Measurements from ENCODE around the gene SORL1.

Gene SORL1

GRCh38 chr11:121553389-121553788 is 101.3 kb downstream of the SORL1 start:
- DNase-seq (ENCODE audit: low read depth, low spot score) = no peak
- Histone ChIP-seq H3K27me3 (ENCODE audit: control insufficient read depth, insufficient read depth, low read length) (no peaks in the 10 kb centered on the region), H3K4me3 (ENCODE audit: low read length) (no peak overlapping the region), H3K27ac (ENCODE audit: low read length) (no peak overlapping the region), H3K36me3 (ENCODE audit: control insufficient read depth, insufficient read depth, low read length) (peaks cover 3% of the 10 kb centered on the region; the same call in 1 of the 2 replicates), H3K4me1 (ENCODE audit: control insufficient read depth, insufficient read depth, low read length) (no peaks in the 10 kb centered on the region), H3K9me3 (ENCODE audit: control insufficient read depth, insufficient read depth, low read length) (no peaks in the 10 kb centered on the region)
- no CpG with 5 or more reads among the region's 3 CpGs for WGBS (ENCODE audit: insufficient coverage, insufficient read length)

- H3K27me3 ChIP-seq (ENCODE audit: control insufficient read depth, insufficient read depth, low read length) = no peaks in the 10 kb centered on the region
Observed at GRCh38 chr11:121553806-121554205, 101.7 kb downstream of the SORL1 start.

GRCh38 chr11:121554552-121554951 is 102.4 kb downstream of the SORL1 start:
- no peak for DNase-seq (ENCODE audit: low read depth, low spot score)
- Histone ChIP-seq H3K4me3 (ENCODE audit: low read length) (no peak overlapping the region), H3K27me3 (ENCODE audit: control insufficient read depth, insufficient read depth, low read length) (no peaks in the 10 kb centered on the region), H3K36me3 (ENCODE audit: control insufficient read depth, insufficient read depth, low read length) (peaks cover 8% of the 10 kb centered on the region; the same call in 1 of the 2 replicates), H3K27ac (ENCODE audit: low read length) (no peak overlapping the region), H3K9me3 (ENCODE audit: control insufficient read depth, insufficient read depth, low read length) (no peaks in the 10 kb centered on the region), H3K4me1 (ENCODE audit: control insufficient read depth, insufficient read depth, low read length) (no peaks in the 10 kb centered on the region)
- no CpG with 5 or more reads among the region's 2 CpGs for WGBS (ENCODE audit: insufficient coverage, insufficient read length)

More at GRCh38 chr11:121553806-121554205, 101.7 kb downstream of the SORL1 start:
- WGBS (ENCODE audit: insufficient coverage, insufficient read length) = no CpG with 5 or more reads among the region's 11 CpGs
- no peak for DNase-seq (ENCODE audit: low read depth, low spot score)
- Histone ChIP-seq H3K36me3 (ENCODE audit: control insufficient read depth, insufficient read depth, low read length) (peaks cover 6% of the 10 kb centered on the region; the same call in 1 of the 2 replicates), H3K4me3 (ENCODE audit: low read length) (no peak overlapping the region), H3K9me3 (ENCODE audit: control insufficient read depth, insufficient read depth, low read length) (no peaks in the 10 kb centered on the region), H3K27ac (ENCODE audit: low read length) (no peak overlapping the region), H3K4me1 (ENCODE audit: control insufficient read depth, insufficient read depth, low read length) (no peaks in the 10 kb centered on the region)

- Histone ChIP-seq H3K36me3 (ENCODE audit: control insufficient read depth, insufficient read depth, low read length) (peaks cover 8% of the 10 kb centered on the region; the same call in 1 of the 2 replicates), H3K9me3 (ENCODE audit: control insufficient read depth, insufficient read depth, low read length) (no peaks in the 10 kb centered on the region), H3K4me1 (ENCODE audit: control insufficient read depth, insufficient read depth, low read length) (no peaks in the 10 kb centered on the region), H3K27ac (ENCODE audit: low read length) (no peak overlapping the region), H3K27me3 (ENCODE audit: control insufficient read depth, insufficient read depth, low read length) (no peaks in the 10 kb centered on the region), H3K4me3 (ENCODE audit: low read length) (no peak overlapping the region)
- DNase-seq (ENCODE audit: low read depth, low spot score) = no peak
- WGBS (ENCODE audit: insufficient coverage, insufficient read length) = no CpG with 5 or more reads among the region's 5 CpGs
Observed at GRCh38 chr11:121555121-121555520, 103.0 kb downstream of the SORL1 start.

- no peak overlapping the region for H3K27ac ChIP-seq (ENCODE audit: low read length)
- no peak for DNase-seq (ENCODE audit: low read depth, low spot score)
- H3K27me3 ChIP-seq (ENCODE audit: control insufficient read depth, insufficient read depth, low read length) = no peaks in the 10 kb centered on the region
- H3K36me3 ChIP-seq (ENCODE audit: control insufficient read depth, insufficient read depth, low read length) = peaks cover 8% of the 10 kb centered on the region
- WGBS (ENCODE audit: insufficient coverage, insufficient read length) = no CpG with 5 or more reads among the region's 7 CpGs
- no peak overlapping the region for H3K4me3 ChIP-seq (ENCODE audit: low read length)
- no peaks in the 10 kb centered on the region for H3K4me1 ChIP-seq (ENCODE audit: control insufficient read depth, insufficient read depth, low read length)
- H3K9me3 ChIP-seq (ENCODE audit: control insufficient read depth, insufficient read depth, low read length) = no peaks in the 10 kb centered on the region
Observed at GRCh38 chr11:121556937-121557336, 104.8 kb downstream of the SORL1 start.

GRCh38 chr11:121557348-121557747 is 105.2 kb downstream of the SORL1 start:
- no peak overlapping the region for H3K27ac ChIP-seq (ENCODE audit: low read length)
- no CpG with 5 or more reads among the region's 8 CpGs for WGBS (ENCODE audit: insufficient coverage, insufficient read length)
- DNase-seq (ENCODE audit: low read depth, low spot score) = no peak
- H3K9me3 ChIP-seq (ENCODE audit: control insufficient read depth, insufficient read depth, low read length) = no peaks in the 10 kb centered on the region
- H3K36me3 ChIP-seq (ENCODE audit: control insufficient read depth, insufficient read depth, low read length) = peaks cover 8% of the 10 kb centered on the region
- H3K4me3 ChIP-seq (ENCODE audit: low read length) = no peak overlapping the region
- H3K4me1 ChIP-seq (ENCODE audit: control insufficient read depth, insufficient read depth, low read length) = no peaks in the 10 kb centered on the region
- no peaks in the 10 kb centered on the region for H3K27me3 ChIP-seq (ENCODE audit: control insufficient read depth, insufficient read depth, low read length)

GRCh38 chr11:121559606-121560200 is 107.6 kb downstream of the SORL1 start:
- H3K36me3 ChIP-seq (ENCODE audit: control insufficient read depth, insufficient read depth, low read length) = peaks cover 6% of the 10 kb centered on the region
- no peak for DNase-seq (ENCODE audit: low read depth, low spot score)
- H3K9me3 ChIP-seq (ENCODE audit: control insufficient read depth, insufficient read depth, low read length) = no peaks in the 10 kb centered on the region
- H3K4me1 ChIP-seq (ENCODE audit: control insufficient read depth, insufficient read depth, low read length) = no peaks in the 10 kb centered on the region
- H3K4me3 ChIP-seq (ENCODE audit: low read length) = no peak overlapping the region
- H3K27ac ChIP-seq (ENCODE audit: low read length) = no peak overlapping the region
- H3K27me3 ChIP-seq (ENCODE audit: control insufficient read depth, insufficient read depth, low read length) = no peaks in the 10 kb centered on the region
- whole genome bisulfite sequencing (ENCODE audit: insufficient coverage, insufficient read length) = no CpG with 5 or more reads among the region's 6 CpGs

GRCh38 chr11:121560236-121560635 is 108.1 kb downstream of the SORL1 start:
- no peaks in the 10 kb centered on the region for H3K4me1 ChIP-seq (ENCODE audit: control insufficient read depth, insufficient read depth, low read length)
- no peaks in the 10 kb centered on the region for H3K27me3 ChIP-seq (ENCODE audit: control insufficient read depth, insufficient read depth, low read length)
- peaks cover 6% of the 10 kb centered on the region for H3K36me3 ChIP-seq (ENCODE audit: control insufficient read depth, insufficient read depth, low read length)

GRCh38 chr11:121561240-121561639 is 109.1 kb downstream of the SORL1 start:
- Histone ChIP-seq H3K4me3 (ENCODE audit: low read length) (no peak overlapping the region), H3K9me3 (ENCODE audit: control insufficient read depth, insufficient read depth, low read length) (no peaks in the 10 kb centered on the region), H3K27me3 (ENCODE audit: control insufficient read depth, insufficient read depth, low read length) (no peaks in the 10 kb centered on the region), H3K4me1 (ENCODE audit: control insufficient read depth, insufficient read depth, low read length) (no peaks in the 10 kb centered on the region), H3K27ac (ENCODE audit: low read length) (no peak overlapping the region), H3K36me3 (ENCODE audit: control insufficient read depth, insufficient read depth, low read length) (peaks cover 6% of the 10 kb centered on the region)
- WGBS (ENCODE audit: insufficient coverage, insufficient read length) = no CpG with 5 or more reads among the region's 5 CpGs
- no peak for DNase-seq (ENCODE audit: low read depth, low spot score)

More at GRCh38 chr11:121560236-121560635, 108.1 kb downstream of the SORL1 start:
- Histone ChIP-seq H3K4me3 (ENCODE audit: low read length) (no peak overlapping the region), H3K9me3 (ENCODE audit: control insufficient read depth, insufficient read depth, low read length) (no peaks in the 10 kb centered on the region), H3K27ac (ENCODE audit: low read length) (no peak overlapping the region)
- DNase-seq (ENCODE audit: low read depth, low spot score) = no peak

GRCh38 chr11:121561716-121562115 is 109.6 kb downstream of the SORL1 start:
- peaks cover 10% of the 10 kb centered on the region for H3K36me3 ChIP-seq (ENCODE audit: control insufficient read depth, insufficient read depth, low read length)

GRCh38 chr11:121563003-121563402 is 110.9 kb downstream of the SORL1 start:
- DNase-seq (ENCODE audit: low read depth, low spot score) = no peak
- Histone ChIP-seq H3K36me3 (ENCODE audit: control insufficient read depth, insufficient read depth, low read length) (peaks cover 12% of the 10 kb centered on the region), H3K9me3 (ENCODE audit: control insufficient read depth, insufficient read depth, low read length) (no peaks in the 10 kb centered on the region), H3K4me1 (ENCODE audit: control insufficient read depth, insufficient read depth, low read length) (peaks cover 2% of the 10 kb centered on the region; the same call in 1 of the 2 replicates), H3K27ac (ENCODE audit: low read length) (no peak overlapping the region), H3K27me3 (ENCODE audit: control insufficient read depth, insufficient read depth, low read length) (no peaks in the 10 kb centered on the region), H3K4me3 (ENCODE audit: low read length) (no peak overlapping the region)
- no CpG with 5 or more reads among the region's 4 CpGs for WGBS (ENCODE audit: insufficient coverage, insufficient read length)

More at GRCh38 chr11:121561716-121562115, 109.6 kb downstream of the SORL1 start:
- no CpG with 5 or more reads among the region's 5 CpGs for WGBS (ENCODE audit: insufficient coverage, insufficient read length)
- DNase-seq (ENCODE audit: low read depth, low spot score) = no peak
- Histone ChIP-seq H3K4me3 (ENCODE audit: low read length) (no peak overlapping the region), H3K9me3 (ENCODE audit: control insufficient read depth, insufficient read depth, low read length) (no peaks in the 10 kb centered on the region), H3K27ac (ENCODE audit: low read length) (no peak overlapping the region), H3K4me1 (ENCODE audit: control insufficient read depth, insufficient read depth, low read length) (peaks cover under 1% of the 10 kb centered on the region; the same call in 1 of the 2 replicates), H3K27me3 (ENCODE audit: control insufficient read depth, insufficient read depth, low read length) (no peaks in the 10 kb centered on the region)

Measured in iPS DF 6.9 (cell line).